Endodermal cell (in vitro differentiated cells): ENCODE results near the gene BMS1. TPM values are rescaled to one million over a fixed set of nuclear protein-coding genes. Genes with fewer than 3 reads are reported as not detected.

Experiments used
- DNase-seq: peaks from one replicate; pipeline ENCODE4 v3.0.0-alpha.2; 2017
- H3K27ac ChIP-seq: 2 replicates; pipeline ENCODE4 v1.5.1; 2013; ENCODE audit warnings: mild to moderate bottlenecking, low read depth, low read length, moderate library complexity
- H3K27me3 ChIP-seq: 2 replicates; pipeline ENCODE4 v1.6.1; 2013; ENCODE audit warnings: mild to moderate bottlenecking, low read length, moderate library complexity; ENCODE audit not compliant: insufficient read depth, control insufficient read depth, poor library complexity, severe bottlenecking
- H3K36me3 ChIP-seq: 2 replicates; pipeline ENCODE4 v1.7.0; 2013; ENCODE audit warnings: mild to moderate bottlenecking, low read length, moderate library complexity; ENCODE audit not compliant: control insufficient read depth, insufficient read depth
- H3K4me1 ChIP-seq: one replicate; pipeline ENCODE4 v1.7.0; 2013; ENCODE audit warnings: low read length; ENCODE audit not compliant: control insufficient read depth, insufficient read depth
- H3K4me3 ChIP-seq: 2 replicates; pipeline ENCODE4 v1.5.1; 2013; ENCODE audit warnings: mild to moderate bottlenecking, low read length, moderate library complexity
- H3K9ac ChIP-seq: 2 replicates; pipeline ENCODE4 v1.6.1; 2013; ENCODE audit warnings: mild to moderate bottlenecking, low read length, moderate library complexity; ENCODE audit not compliant: poor library complexity, severe bottlenecking; ENCODE audit errors: extremely low read depth
- H3K9me3 ChIP-seq: 2 replicates; pipeline ENCODE4 v1.6.1; 2013; ENCODE audit warnings: mild to moderate bottlenecking, low read length, moderate library complexity; ENCODE audit not compliant: control insufficient read depth
- H3K27ac Mint-ChIP-seq: 2 replicates; pipeline ENCODE4 v1.8.0; 2020; ENCODE audit warnings: mixed read lengths
- H3K27me3 Mint-ChIP-seq: 2 replicates; pipeline ENCODE4 v1.8.0; 2021; ENCODE audit warnings: mild to moderate bottlenecking, mixed read lengths; ENCODE audit not compliant: insufficient read depth
- H3K36me3 Mint-ChIP-seq: 2 replicates; pipeline ENCODE4 v1.8.0; 2020; ENCODE audit warnings: low read depth, mixed read lengths
- H3K4me1 Mint-ChIP-seq: 2 replicates; pipeline ENCODE4 v1.8.0; 2020; ENCODE audit warnings: mixed read lengths
- H3K4me3 Mint-ChIP-seq: 2 replicates; pipeline ENCODE4 v1.8.0; 2020; ENCODE audit warnings: mild to moderate bottlenecking, moderate library complexity, mixed read lengths
- H3K9me3 Mint-ChIP-seq: 2 replicates; pipeline ENCODE4 v1.8.0; 2020; ENCODE audit warnings: mild to moderate bottlenecking, mixed read lengths
- WGBS, 2 experiments: methylation state at CpG; one replicate each; pipeline versions ENCODE4 v1.1.5 to v1.1.7; 2013; ENCODE audit warnings: missing lambda C conversion rate in 2 of 2, mixed read lengths in 1 of 2; ENCODE audit not compliant: insufficient coverage in 1 of 2, insufficient read length in 1 of 2; 5-methylcytosine and 5-hydroxymethylcytosine counted together
- total RNA-seq, 2 donors: library from RNA; stranded (reverse); fragmentation: NEBNext Ultra II Directional in 1 of 2; extraction: Animal tissue kit (Norgen Biotek cat#: 25700) in 1 of 2; gene quantifications; 2 replicates in 1 of 2; 3 replicates in 1 of 2; pipeline ENCODE4 v1.2.1, GENCODE V29; 2021
- TF ChIP-seq, protein P1 (sequence below): fragments of 200-600 bp; sonication (generic); conservative IDR thresholded peaks from 2 replicates; pipeline ENCODE4 v1.5.0; 2021; ENCODE audit warnings: antibody characterized with exemption, mild to moderate bottlenecking

Gene BMS1
- total RNA-seq, 2 donors from 2014 or later, result 19.8 to 24.2 TPM

DNA sequence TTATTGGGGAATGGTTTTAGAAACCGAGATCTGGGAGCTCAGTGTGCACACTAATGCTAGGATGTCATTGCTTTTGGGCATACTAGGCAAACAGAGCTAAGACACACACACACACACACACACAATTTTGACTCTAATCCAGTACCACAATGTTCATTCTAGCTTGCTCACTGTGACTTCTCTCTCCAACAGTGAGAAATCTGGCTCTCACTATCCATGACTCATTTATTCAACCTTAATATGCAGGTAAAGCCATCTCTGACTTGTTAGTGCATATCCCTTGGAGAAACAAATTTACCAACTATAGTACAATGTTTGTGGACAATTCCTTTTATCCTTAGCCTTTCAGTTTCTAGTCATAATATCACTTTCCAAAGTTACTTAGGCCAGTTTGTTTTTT, 5.9 kb upstream of the BMS1 start:
- Mint-ChIP-seq H3K27me3 (peaks cover 76% of the 10 kb centered on the region), H3K9me3 (peaks cover 1% of the 10 kb centered on the region), H3K4me3 (no peak overlapping the region), H3K36me3 (no peaks in the 10 kb centered on the region), H3K4me1 (no peaks in the 10 kb centered on the region), H3K27ac (no peak overlapping the region)
- H3K9me3 ChIP-seq, result no peaks in the 10 kb centered on the region
- H3K27me3 ChIP-seq, result peaks cover 57% of the 10 kb centered on the region
- H3K4me1 ChIP-seq, result no peaks in the 10 kb centered on the region
- WGBS, 2 experiments, result 77% methylated on average over 1 of the region's 1 CpG; no CpG with 5 or more reads in 1 of the 2 experiments
- H3K9ac ChIP-seq, result no peak overlapping the region
- DNase-seq, result no peak
- TF ChIP-seq, protein P1, sequence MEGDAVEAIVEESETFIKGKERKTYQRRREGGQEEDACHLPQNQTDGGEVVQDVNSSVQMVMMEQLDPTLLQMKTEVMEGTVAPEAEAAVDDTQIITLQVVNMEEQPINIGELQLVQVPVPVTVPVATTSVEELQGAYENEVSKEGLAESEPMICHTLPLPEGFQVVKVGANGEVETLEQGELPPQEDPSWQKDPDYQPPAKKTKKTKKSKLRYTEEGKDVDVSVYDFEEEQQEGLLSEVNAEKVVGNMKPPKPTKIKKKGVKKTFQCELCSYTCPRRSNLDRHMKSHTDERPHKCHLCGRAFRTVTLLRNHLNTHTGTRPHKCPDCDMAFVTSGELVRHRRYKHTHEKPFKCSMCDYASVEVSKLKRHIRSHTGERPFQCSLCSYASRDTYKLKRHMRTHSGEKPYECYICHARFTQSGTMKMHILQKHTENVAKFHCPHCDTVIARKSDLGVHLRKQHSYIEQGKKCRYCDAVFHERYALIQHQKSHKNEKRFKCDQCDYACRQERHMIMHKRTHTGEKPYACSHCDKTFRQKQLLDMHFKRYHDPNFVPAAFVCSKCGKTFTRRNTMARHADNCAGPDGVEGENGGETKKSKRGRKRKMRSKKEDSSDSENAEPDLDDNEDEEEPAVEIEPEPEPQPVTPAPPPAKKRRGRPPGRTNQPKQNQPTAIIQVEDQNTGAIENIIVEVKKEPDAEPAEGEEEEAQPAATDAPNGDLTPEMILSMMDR, result no peak
- H3K27ac ChIP-seq, result no peak overlapping the region
- H3K4me3 ChIP-seq, result no peak overlapping the region
- no peaks in the 10 kb centered on the region for H3K36me3 ChIP-seq

DNA sequence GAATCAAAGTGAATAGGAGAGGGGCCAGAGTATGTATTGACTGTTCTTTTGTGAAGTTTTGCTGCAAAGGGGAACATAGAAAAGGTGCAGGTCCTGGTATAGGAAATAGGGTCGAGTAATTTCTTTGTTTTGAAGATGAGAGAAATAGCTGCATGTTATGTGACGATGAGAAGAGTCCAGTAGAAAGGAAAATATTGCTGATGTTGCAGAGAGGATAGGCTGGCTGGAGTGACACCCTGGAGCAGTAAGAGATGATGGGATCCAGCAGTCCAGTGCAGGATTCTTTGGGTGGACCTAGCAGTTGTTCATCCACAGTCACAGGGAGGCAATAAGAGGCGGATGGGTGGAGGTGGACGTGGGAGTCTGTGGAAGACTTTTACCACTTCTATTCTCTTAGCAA, 2.1 kb upstream of the BMS1 start:
- no peaks in the 10 kb centered on the region for H3K9me3 Mint-ChIP-seq
- no peak for DNase-seq
- no peak overlapping the region for H3K4me3 Mint-ChIP-seq
- no peak overlapping the region for H3K27ac Mint-ChIP-seq
- H3K27ac ChIP-seq, result no peak overlapping the region
- TF ChIP-seq, protein P1, result no peak
- peaks cover 52% of the 10 kb centered on the region for H3K27me3 ChIP-seq
- peaks cover 58% of the 10 kb centered on the region for H3K27me3 Mint-ChIP-seq
- H3K4me1 Mint-ChIP-seq, result no peaks in the 10 kb centered on the region
- H3K36me3 ChIP-seq, result peaks cover 14% of the 10 kb centered on the region
- H3K9me3 ChIP-seq, result no peaks in the 10 kb centered on the region
- 82 to 90% methylated on average over 3 to 4 of the region's 4 CpGs for WGBS, 2 experiments
- no peak overlapping the region for H3K9ac ChIP-seq
- no peak overlapping the region for H3K4me3 ChIP-seq
- no peaks in the 10 kb centered on the region for H3K4me1 ChIP-seq
- peaks cover 10% of the 10 kb centered on the region for H3K36me3 Mint-ChIP-seq

DNA sequence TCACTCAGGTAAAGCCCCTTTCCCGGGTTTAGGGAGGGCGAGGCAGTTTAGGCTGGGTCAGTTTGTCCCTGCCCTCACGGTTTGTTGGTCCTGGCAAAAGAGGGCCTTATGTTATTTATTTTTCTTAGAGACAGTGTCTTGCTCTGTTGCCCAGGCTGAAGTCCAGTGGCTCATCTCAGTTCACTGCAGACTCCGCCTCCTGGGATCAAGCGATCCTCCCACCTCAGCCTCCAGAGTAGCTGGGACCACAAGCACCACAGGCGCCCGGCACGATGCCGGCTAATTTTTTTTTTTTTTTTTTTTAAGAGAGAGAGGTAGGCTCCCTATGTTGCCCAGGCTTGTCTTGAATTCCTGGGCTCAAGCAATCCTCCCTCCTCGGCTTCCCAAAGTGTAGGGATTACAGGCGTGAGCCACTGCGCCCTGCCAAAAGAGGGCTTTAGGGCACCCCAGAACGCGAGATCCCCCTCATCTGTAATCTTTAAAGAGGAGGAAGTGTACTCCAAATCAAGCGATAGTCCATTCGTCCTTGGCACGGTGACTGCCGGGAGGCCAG, 626 bp upstream of the BMS1 start:
- no peaks in the 10 kb centered on the region for H3K9me3 ChIP-seq
- H3K4me3 Mint-ChIP-seq, result peak overlapping the region; percentile 95
- H3K27ac ChIP-seq, result peak overlapping the region; percentile 91
- peaks cover 21% of the 10 kb centered on the region for H3K36me3 Mint-ChIP-seq
- peak overlapping the region; percentile 96 for H3K4me3 ChIP-seq
- no peaks in the 10 kb centered on the region for H3K4me1 ChIP-seq
- WGBS, 2 experiments, result 50 to 51% methylated on average over 4 to 18 of the region's 18 CpGs
- H3K27ac Mint-ChIP-seq, result peak overlapping the region; percentile 99
- H3K4me1 Mint-ChIP-seq, result no peaks in the 10 kb centered on the region
- H3K27me3 Mint-ChIP-seq, result peaks cover 42% of the 10 kb centered on the region
- peaks cover 29% of the 10 kb centered on the region for H3K36me3 ChIP-seq
- no peaks in the 10 kb centered on the region for H3K9me3 Mint-ChIP-seq
- no peak for DNase-seq
- peaks cover 37% of the 10 kb centered on the region for H3K27me3 ChIP-seq
- TF ChIP-seq, protein P1, result no peak
- peak overlapping the region; percentile 76 for H3K9ac ChIP-seq
